ENCODE results near the gene PDPK1.
"Not testable (repeated sequence)": the region's sequence is repeated elsewhere in the genome, so short reads cannot be mapped to it uniquely, and the experiment has no call there.

PDPK1 gene

DNA sequence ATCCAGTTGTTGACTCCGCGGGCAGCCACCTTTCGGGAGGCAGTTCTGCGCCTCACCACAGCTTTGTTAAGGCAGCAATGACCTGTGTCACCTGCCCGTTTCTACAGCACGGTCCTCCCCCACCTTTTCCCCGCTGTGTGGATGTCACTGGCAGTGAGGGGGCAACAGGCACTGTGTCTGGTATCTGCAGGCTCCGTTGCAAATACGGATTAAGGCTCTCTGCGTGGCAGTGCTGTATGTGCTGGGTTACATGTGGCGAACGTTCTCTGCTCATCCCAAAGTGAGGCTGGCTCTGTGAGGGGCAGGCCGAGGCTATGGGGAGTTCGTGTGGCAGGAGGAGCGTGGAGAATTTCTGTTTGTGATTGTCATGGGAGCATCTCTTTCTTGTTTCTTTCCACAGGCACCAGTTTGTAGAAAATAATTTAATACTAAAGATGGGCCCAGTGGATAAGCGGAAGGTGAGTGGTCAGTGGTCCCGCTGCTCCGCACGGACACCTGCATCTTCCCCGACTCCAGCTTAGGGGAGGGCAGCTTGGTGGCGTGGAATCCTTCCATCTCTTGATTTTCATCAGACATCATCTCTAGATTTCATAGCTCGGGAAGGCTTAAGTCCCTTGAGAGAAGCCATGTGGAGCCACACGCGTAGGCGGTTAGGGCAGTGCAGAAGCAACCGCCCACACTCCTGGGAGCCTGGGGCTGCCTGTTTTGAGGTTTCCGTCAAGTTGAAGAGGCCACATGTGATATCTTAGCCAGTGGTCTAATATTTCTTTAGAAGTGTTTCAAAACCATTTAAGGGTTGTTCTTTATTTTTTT, 57.8 kb downstream of the PDPK1 start:
- DNase-seq = no peak

DNA sequence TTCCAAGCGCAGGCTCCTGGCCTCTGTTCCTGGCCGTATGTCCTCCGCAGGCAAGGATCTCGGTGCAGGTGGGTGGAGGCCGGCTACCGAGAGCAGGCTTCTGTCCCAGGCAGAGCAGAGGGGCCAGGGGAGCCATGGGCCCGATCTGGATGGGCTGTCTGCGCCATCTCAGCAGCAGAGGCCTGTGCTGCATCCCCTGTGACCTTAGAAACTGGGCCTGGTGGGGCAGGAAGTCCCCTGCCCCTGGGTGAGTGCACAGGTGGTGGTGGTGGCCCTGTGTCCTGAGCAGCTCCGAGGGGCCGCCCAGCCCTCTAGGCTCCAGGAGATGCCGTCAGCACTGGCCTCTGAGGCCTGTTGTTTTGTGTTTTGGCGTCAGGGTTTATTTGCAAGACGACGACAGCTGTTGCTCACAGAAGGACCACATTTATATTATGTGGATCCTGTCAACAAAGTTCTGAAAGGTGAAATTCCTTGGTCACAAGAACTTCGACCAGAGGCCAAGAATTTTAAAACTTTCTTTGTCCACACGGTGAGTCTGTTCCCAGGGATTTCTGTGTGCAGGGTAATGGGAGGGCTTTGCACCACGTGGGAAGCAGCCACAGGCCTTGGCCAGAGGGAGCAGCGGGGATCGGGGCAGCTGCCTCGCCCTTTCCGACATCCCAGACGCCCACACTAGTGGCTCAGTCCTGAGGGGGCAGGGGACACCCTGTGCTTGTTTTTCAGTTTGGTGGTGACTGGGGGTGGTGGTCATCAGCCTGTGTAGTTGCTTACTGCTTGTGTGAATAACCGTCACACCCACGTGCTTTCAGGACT, 59.1 kb downstream of the PDPK1 start:
- DNase-seq = no peak

DNA sequence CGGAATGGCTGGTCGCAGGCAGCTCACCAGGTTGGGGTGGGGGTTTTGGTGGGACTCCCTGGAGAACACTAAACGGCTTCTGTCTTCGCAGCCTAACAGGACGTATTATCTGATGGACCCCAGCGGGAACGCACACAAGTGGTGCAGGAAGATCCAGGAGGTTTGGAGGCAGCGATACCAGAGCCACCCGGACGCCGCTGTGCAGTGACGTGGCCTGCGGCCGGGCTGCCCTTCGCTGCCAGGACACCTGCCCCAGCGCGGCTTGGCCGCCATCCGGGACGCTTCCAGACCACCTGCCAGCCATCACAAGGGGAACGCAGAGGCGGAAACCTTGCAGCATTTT, 59.7 kb downstream of the PDPK1 start:
- no peak for DNase-seq

- DNase-seq = no peak
Measured at GRCh38 chr16:2598133-2598641, 60.4 kb downstream of the PDPK1 start.

GRCh38 chr16:2598723-2599122, 60.9 kb downstream of the PDPK1 start:
- no peak for DNase-seq

DNA sequence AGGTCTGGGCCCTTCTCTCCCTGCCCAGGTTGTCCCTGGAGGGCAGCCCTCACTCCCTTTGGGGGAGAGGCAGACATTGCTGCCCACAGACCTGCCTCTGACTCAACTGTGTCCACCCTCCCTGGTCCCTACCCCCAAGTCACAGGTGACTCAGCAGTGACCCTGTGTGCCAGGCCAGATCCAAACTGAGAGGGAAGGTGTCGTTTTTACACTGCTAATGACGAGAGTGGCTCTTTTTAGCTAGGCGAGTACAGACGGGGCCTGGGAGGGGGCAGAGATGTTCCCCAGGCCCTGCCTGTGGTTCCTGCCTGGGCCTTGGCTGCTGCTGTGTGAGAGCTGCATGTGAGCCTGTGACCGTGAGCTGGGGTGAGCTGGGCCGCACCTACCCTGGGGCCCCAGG, 61.3 kb downstream of the PDPK1 start:
- DNase-seq = not testable (repeated sequence)

- DNase-seq = not testable (repeated sequence)
Measured at GRCh38 chr16:2599785-2600184, 62.0 kb downstream of the PDPK1 start.

- DNase-seq = not testable (repeated sequence)
Measured at GRCh38 chr16:2601301-2602025, 63.6 kb downstream of the PDPK1 start.

- not testable (repeated sequence) for DNase-seq
Measured at GRCh38 chr16:2602175-2602574, 64.4 kb downstream of the PDPK1 start.

DNA sequence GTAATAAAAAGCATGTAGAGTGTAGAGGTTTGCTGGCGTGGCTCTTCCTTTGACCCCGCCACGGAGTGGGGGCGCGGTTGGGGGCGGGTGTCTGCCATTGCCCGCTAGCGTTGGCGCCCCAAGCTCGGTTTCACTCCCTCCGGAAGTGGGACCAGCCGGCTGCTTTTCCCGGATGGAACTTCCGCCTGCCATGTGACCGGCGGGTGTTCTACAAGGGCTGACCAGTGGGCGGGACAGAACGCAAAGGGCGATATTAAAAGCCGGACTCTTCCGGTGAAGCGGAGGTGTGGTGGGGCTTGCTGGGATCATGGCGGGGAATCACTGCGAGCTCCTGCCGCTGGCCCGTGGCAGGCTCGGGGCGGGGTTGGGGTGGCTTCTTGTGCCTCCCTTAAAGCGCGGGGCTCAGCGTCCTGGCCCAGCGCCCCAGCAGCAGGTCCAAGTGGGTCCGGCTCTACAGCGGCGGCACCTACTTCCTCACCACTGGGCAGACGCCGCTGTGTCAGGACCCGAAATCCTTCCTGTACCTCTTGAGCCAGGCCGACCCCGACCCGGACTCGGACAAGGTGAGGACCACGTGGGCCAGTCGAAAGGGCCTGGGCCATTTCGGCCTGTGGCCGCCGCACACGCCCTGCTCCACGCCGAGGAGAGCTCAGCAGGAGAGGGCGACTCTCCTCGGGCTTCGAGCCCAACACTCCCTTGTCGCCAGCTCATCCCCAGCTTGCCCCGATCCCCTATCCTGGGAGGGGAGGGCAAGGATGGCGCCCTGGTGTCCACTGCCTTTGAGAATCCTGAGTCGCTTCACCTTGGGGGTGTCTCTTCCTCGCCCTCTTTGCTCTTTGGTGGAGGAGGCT, 65.6 kb downstream of the PDPK1 start:
- peak; percentile 96 for DNase-seq

- not testable (repeated sequence) for DNase-seq
Measured at GRCh38 chr16:2604016-2604369, 66.2 kb downstream of the PDPK1 start.

- not testable (repeated sequence) for DNase-seq
Measured at GRCh38 chr16:2606820-2607219, 69.0 kb downstream of the PDPK1 start.

GRCh38 chr16:2609345-2609744, 71.5 kb downstream of the PDPK1 start:
- DNase-seq = not testable (repeated sequence)

DNA sequence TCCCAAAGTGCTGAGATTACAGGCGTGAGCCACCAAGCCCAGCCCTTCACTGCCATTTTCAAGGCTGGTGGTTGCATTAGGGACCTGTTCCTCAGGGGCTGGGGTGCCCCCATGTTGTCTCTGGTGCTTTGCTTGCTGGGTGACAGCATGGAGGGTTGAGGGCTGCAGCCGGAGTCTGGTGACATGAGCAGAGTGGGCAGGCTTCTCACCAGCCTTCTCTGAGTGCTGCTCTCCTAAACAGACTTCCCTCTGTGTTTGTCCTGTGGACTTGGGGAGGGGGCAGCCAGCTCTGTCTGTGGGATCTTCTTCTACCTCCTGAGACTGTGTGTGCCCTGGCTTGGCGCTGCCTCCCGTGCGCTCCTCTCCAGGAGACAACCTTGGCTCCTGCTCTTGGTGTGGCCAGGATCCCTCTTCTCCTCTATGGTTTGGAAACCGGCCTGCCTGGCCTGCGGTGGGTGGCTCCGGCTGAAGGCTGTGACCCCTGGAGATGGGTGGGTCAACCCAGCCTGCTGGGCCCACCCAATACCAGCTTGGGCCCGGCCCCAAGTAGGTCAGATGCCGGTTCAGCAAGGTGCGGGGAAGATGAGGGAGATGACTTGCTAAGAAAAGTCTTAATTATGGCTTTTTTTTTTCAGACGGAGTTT, 72.1 kb downstream of the PDPK1 start:
- DNase-seq = no peak

DNA sequence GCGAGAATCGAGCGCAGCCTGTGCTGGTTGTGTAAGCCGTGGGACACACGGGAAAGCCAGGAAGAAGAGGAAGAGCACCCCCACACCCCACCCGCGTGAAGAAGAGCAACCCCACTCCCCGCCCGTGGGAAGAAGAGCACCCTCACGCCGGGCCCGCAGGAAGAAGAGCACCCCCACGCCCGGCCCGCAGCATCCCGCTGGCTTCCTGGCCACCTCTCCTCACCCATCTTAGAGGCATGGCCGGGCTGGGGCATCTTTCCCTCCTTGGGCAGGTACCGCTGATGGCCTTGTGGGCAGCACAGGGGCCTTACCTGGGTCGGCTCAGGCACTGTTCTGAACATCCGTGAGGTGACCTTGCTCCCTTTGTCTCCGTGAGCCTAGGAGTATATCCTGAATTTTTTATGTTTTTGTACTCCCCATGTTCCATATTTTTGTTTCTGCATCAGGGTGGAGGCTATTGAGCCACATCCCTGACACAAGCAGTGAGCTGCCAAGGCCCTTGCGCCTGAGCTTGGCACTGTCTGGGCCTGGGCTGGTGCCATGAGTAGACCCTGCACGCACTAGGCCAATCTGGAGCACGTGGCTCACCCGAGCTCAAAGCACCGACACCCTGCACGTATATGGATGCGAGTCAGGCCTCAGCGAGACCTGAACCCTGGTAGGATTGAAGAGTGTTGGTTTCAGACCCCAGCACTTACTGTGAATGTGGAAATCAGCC, 73.1 kb downstream of the PDPK1 start:
- no peak for DNase-seq

DNA sequence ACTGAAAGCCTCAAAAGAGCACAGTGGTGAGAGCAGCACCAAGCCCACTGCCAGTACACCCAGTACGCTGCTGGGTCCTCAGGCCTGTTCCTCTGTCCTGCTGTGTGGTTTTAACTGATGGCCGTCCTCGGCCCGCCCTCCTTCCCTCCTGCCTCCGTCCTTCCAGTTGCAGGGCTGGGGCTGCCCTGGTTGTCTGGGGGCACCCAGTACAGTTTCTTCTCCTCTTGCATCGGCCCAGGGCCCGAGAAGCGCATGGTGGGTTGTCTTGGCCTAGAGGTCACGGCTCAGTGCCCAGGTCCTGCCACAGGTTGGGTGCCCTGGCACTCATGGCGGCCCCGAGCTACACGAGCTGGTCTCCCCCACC, 73.7 kb downstream of the PDPK1 start:
- DNase-seq = no peak

DNA sequence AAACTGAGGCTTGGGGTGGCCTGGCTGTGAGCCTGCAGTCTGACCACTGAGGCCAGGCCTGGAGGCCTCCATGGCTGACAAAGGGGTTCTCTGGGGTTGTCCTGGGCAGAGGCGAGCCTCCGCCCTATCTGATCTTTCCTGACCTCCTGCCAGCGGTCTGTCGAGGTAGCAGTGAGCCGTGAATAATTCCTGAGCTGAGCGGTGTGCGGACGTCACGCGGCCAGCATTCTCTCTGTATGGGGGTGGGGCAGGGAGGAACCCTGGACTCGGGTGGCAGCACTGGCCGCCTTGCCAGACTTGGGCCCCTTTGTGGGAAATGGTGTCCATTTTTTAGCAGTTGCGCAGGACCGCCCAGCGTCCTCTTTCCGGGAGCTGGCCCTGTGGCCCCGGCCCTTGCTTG, 74.1 kb downstream of the PDPK1 start:
- DNase-seq = not testable (repeated sequence)

DNA sequence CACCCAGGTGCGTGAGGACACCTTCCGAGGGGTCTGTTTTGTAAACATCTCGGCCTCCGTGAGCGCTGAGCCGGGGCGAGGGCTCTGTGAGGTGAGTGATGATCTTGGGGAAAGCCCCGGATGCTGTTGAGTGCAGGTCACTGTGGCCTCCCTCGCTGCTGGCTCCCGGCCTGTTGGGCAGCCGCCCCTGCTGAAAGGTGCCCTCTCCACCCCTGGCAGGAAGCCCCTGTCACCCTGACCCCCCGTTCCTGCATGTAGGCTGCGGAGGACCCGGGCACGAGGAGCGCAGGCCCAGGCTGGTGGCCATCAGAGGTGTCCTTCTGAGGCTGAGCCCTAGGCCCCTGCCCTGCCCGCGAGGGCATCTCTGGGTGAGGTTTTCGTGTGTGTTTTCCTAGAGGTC, 75.4 kb downstream of the PDPK1 start:
- DNase-seq = not testable (repeated sequence)

DNA sequence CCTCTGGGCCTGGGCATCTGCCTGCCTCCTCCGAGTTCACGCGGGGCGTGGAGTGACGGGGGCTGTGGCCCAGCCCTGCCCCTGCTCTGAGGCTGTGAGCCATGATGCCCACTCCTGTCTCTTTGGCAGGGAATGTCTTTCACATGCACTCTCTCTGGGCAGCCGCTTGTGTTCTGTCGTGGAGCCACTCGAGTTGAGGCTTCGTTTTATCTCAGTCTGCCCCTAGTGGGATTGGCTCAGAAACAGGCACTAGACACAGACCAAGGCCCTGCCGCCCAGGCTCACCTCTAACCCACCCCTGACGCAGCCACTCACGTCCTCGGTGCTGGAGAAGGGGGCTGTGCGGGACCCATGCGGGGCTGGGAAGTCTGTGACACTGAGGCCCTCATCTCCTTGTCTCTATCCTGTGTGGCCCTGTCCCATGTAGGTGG, 77.0 kb downstream of the PDPK1 start:
- DNase-seq = no peak

DNA sequence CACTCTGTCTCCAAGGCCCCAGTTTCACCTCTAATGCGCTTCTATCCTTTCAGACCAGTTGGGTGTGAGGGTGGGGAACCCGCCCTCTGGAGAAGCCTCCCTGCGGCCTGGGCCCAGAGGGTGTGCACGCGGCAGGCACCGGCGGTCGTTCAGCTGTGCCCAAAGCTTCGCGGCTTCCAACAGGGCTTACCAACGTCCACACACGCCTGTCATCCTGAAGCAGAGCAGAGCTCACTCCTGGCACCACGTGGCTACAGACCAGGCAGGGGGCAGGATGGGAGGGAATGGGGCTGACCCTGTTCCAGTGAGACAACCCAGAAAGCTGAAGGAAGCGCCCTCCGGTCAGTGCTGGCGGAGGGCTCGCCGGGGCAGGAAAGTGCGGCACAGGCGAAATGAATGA, 81.1 kb downstream of the PDPK1 start:
- not testable (repeated sequence) for DNase-seq

- DNase-seq = not testable (repeated sequence)
Measured at GRCh38 chr16:2619628-2620027, 81.8 kb downstream of the PDPK1 start.
